Muscle of arm (tissue), 12 donors: ENCODE data around the gene IL1RAPL2. TPM values are rescaled to one million over a fixed set of nuclear protein-coding genes. Genes with fewer than 3 reads are reported as not detected.

ENCODE experiments used
- DNase-seq: peaks from one replicate; pipeline ENCODE4 v3.0.0-alpha.2; 2013
- polyA plus RNA-seq, 12 donors: library from polyadenylated mRNA; unstranded; fragments of 120-200 nt; gene quantifications; one replicate each; pipeline ENCODE4 v1.2.1, GENCODE V29; 2013; ENCODE audit not compliant: insufficient read length in 12 of 12

Gene IL1RAPL2
- polyA plus RNA-seq, 12 donors = 1.7 to 4.2 (median 2.8) TPM; not detected in 2

- DNase-seq = no peak
Measured at GRCh38 chrX:105265093-105265492, 699.1 kb downstream of the IL1RAPL2 start.

GRCh38 chrX:105266456-105266855, 700.5 kb downstream of the IL1RAPL2 start:
- DNase-seq = no peak

DNA sequence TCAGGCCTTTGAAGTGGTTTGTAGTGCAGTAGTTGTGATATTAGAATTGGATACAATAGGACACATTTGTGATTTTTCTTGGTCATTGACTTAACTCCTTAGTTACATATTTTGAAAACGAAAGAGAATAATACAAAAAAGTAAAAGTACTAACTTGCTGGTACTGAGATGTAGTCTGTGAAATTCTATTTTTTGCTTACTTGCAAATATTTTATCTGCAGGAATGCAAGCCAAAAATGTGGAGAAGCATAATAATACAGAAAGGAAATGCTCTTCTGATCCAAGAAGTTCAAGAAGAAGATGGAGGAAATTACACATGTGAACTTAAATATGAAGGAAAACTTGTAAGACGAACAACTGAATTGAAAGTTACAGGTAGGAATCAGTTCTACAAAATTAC, 701.2 kb downstream of the IL1RAPL2 start:
- no peak for DNase-seq

GRCh38 chrX:105269386-105269785, 703.4 kb downstream of the IL1RAPL2 start:
- no peak for DNase-seq

DNA sequence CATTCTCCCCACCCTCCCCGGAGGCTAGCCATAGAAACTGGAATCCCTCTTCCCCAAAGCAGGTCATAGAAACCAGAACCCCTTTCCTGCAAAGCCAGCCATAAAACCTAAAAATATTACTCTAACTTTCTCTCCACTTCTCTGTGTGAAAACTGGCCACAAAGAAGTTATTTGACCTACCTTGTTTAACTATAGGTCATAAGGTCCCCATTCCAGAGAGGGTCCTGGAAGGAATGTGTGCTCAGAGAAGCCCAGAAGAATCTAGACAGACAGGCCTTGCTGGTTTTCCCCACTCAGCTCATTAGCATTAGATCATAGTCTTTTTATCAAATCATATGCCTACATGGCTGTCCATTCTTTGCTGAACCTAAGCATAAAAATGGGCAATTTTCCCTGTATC, 707.3 kb downstream of the IL1RAPL2 start:
- no peak for DNase-seq

DNA sequence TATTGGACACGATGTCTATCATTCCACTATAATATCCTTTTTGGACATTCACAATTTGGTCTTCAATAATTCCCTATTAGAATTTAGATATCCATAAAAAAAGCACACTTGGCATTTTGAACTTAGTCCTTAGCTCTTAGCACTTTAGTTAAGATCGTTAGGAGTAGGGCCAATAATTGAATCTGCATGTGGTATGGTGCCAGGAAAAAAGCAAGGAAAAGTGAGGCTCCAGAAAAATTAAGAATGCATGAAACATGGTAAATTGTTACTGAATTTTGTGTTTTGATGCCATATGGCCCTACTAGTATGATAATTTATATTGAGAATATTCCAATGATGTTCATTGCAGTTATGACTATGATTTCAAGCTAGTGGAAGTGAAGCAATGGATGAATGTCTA, 708.1 kb downstream of the IL1RAPL2 start:
- DNase-seq = no peak

GRCh38 chrX:105277132-105277531, 711.1 kb downstream of the IL1RAPL2 start:
- no peak for DNase-seq

GRCh38 chrX:105282077-105282476, 716.1 kb downstream of the IL1RAPL2 start:
- no peak for DNase-seq

DNA sequence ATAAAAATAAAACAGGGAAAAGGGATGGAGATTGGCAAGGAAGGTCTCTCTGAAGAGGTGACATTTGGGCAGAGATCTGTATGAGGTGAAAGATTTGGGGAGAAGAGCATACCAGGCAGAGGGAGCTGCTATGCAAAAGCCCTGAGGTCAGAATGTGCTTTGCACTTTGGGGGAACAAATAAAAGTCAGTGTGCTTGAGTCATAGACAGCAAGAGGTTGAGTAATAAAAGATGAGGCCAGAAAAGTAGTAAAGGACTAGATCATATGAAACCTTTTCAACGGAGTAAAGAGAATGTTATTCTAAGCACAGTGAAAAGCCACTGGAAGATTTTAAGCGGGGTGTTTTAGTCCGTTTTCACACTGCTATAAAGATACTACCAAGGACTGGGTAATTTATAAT, 731.0 kb downstream of the IL1RAPL2 start:
- no peak for DNase-seq

GRCh38 chrX:105299286-105299685, 733.3 kb downstream of the IL1RAPL2 start:
- no peak for DNase-seq

GRCh38 chrX:105302246-105302645, 736.2 kb downstream of the IL1RAPL2 start:
- DNase-seq = no peak

DNA sequence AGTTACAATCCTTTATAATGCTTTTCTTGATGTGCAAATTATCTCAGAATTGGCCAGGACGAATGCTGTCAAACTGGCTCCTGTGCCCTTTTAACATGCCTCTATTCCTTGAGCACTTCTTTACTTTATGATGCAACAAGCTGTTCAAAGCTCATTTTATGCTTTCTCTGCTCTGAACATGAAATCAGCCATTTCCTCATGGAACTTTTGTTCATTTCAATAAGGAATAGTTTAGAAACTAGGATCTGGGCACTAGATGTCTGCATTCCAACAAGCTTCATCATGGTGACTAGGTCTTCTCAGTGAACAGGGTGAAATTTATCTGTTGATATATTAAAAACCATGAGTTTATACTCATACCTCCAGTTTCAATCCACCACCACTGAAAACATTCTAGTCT, 741.8 kb downstream of the IL1RAPL2 start:
- DNase-seq = no peak

- no peak for DNase-seq
Measured at GRCh38 chrX:105313596-105313995, 747.6 kb downstream of the IL1RAPL2 start.

- no peak for DNase-seq
Measured at GRCh38 chrX:105314458-105314857, 748.5 kb downstream of the IL1RAPL2 start.

- DNase-seq = no peak
Measured at GRCh38 chrX:105315248-105315647, 749.2 kb downstream of the IL1RAPL2 start.

DNA sequence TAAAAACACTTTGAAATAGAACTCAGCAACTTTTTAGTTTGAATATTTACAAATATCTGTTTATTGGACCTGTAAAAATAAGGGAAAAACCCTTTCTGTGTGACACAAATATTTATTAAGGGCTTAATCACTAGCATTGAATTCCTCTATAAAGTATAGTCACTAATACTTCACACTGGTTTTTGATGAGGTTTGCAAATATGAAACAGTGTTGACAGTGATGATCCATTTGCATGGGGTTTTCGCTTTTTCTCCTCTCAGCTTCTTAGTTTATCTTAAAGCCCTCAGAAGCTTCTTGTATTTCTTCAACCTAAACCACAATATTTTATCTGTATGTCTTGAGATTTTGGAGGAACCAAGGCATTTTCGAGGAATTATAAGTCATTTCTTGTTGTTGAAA, 751.1 kb downstream of the IL1RAPL2 start:
- no peak for DNase-seq

DNA sequence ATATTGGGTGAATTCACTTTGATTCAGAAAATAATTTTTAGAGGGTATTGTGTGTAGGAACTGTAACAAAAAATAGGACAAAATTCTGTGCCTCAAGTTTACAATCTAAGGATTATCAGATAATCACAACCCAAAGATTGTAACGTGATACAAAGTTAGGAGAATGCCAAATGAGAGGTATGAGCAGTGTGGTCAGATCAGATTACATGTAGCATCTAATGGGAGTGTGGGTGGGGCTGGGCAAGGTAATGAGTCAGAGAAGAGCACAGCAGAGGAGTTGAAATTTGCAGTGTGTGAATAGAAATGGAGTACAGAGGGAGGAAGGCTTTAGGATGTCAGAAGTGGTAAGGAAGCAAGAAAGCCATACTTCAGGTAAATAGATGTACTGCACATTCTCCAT, 757.9 kb downstream of the IL1RAPL2 start:
- no peak for DNase-seq

GRCh38 chrX:105328773-105329172, 762.8 kb downstream of the IL1RAPL2 start:
- DNase-seq = no peak

DNA sequence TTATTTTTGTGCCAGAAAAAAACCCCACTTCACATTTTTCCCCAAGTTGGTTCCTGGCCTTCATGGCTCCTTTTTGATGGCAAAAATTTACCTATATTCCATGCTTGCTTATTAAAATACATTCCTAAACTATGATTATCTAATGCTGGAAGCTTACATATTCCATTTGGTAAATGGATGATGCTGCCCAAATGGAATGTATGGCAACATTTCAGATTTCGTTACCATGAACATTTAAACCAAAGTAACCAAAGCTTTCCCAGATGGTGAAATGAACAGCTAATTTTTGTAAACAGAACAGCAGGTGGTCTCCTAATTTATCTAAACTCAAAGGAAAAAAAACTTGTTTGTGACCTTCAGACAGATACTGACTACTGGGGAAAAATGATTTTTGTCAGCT, 765.2 kb downstream of the IL1RAPL2 start:
- DNase-seq = no peak

GRCh38 chrX:105347373-105347772, 781.4 kb downstream of the IL1RAPL2 start:
- no peak for DNase-seq

- no peak for DNase-seq
Measured at GRCh38 chrX:105349476-105349875, 783.5 kb downstream of the IL1RAPL2 start.

DNA sequence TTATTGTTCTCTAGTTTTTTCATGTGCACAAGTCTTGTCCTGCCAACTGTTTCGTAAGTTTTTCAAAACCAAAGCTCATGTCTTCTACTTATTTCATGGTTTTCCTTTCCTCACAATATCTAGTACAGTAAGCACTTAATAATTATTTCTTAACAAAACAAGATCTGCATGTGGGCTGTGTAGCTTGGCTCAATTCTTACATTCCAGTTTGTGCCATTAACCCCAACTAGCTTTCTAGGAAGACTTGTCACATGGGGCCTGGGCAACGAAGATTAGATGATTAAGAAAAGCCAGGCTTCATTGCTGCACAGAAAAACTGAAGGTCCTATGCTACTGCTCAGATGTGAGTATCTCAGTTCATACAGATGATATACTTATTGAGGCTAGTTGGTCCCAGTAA, 809.8 kb downstream of the IL1RAPL2 start:
- DNase-seq = peak; percentile 3

- no peak for DNase-seq
Measured at GRCh38 chrX:105424729-105425128, 858.7 kb downstream of the IL1RAPL2 start.

- peak; percentile 38 for DNase-seq
Measured at GRCh38 chrX:105451401-105451800, 885.4 kb downstream of the IL1RAPL2 start.

DNA sequence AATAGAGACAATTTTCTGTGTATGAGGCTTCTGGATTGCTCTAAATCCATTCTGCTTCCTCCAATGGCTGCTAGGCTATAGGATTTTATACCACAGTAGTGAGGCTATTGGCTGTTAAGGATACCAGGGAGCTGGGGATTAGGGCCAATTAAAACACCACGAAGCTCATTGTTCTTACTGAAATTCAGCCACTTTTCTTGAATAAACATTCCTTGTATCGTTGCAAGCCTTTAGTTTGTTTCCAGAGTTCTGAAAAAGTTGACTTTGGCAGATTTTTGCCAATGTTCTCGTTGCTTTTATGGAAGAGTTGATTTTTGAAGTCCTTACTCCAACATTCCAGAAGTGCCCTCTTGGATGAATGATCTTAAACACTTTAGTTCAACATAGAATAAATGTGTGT, 892.8 kb downstream of the IL1RAPL2 start:
- DNase-seq = no peak
